BLaER1 treated with 17β-estradiol and CSF1 and Interleukin-3, amounts not matched to agents 10 nM and 100 nM (cell line): ENCODE measurements around the gene NOSIP.

Experiments
- H3K27ac ChIP-seq, 11 experiments: shearing (Covaris generic); formaldehyde crosslinking; 2 replicates each; pipeline ENCODE4 v1.8.1; 2022
- H3K27me3 ChIP-seq, 11 experiments: shearing (Covaris generic); formaldehyde crosslinking; 2 replicates each; pipeline ENCODE4 v1.8.1; 2022
- H3K36me3 ChIP-seq, 11 experiments: shearing (Covaris generic); formaldehyde crosslinking; 2 replicates each; pipeline ENCODE4 v1.8.1; 2022
- H3K4me1 ChIP-seq, 10 experiments: shearing (Covaris generic); formaldehyde crosslinking; 2 replicates each; pipeline ENCODE4 v1.8.1; 2022
- H3K4me2 ChIP-seq, 11 experiments: shearing (Covaris generic); formaldehyde crosslinking; 2 replicates each; pipeline ENCODE4 v1.8.1; 2022
- H3K4me3 ChIP-seq, 10 experiments: shearing (Covaris generic); formaldehyde crosslinking; 2 replicates each; pipeline ENCODE4 v1.8.1; 2022
- H3K9ac ChIP-seq, 11 experiments: shearing (Covaris generic); formaldehyde crosslinking; 2 replicates each; pipeline ENCODE4 v1.8.1; 2022
- H3K9me3 ChIP-seq, 11 experiments: shearing (Covaris generic); formaldehyde crosslinking; replicated peaks in 1 of 11; 2 replicates each; pipeline ENCODE4 v1.8.1; 2022
- H4K20me1 ChIP-seq, 11 experiments: shearing (Covaris generic); formaldehyde crosslinking; 2 replicates each; pipeline ENCODE4 v1.8.1; 2022
- Cebpa-rat ChIP-seq, 11 experiments: shearing (Covaris generic); IDR thresholded peaks; 2 replicates each; pipeline ENCODE4 v1.8.1; 2022

NOSIP gene

GRCh38 chr19:49512970-49513745 lies 67.2 kb downstream of the NOSIP start:
- Histone ChIP-seq H3K9me3 (no peaks in the 10 kb centered on the region), H4K20me1 (peaks cover 0 to 27% (median 0%) of the 10 kb centered on the region in 11 experiments; a peak in 4 of 22 replicates), H3K9ac (peak overlapping the region; percentile 85 to 95 (median 90)), H3K27ac (peak overlapping the region; percentile 84 to 98 (median 92)), H3K4me3 (peak overlapping the region; percentile 69 to 96 (median 76)), H3K27me3 (no peaks in the 10 kb centered on the region), H3K36me3 (peaks cover 0 to 31% (median 0%) of the 10 kb centered on the region in 11 experiments; a peak in 9 of 22 replicates), H3K4me1 (peaks cover 81 to 95% (median 88%) of the 10 kb centered on the region in 10 experiments), H3K4me2 (peak overlapping the region; percentile 87 to 99 (median 95))
- no peak for TF ChIP-seq Cebpa-rat (IDR thresholded peaks at IDR 0.05)

GRCh38 chr19:49507803-49508494 lies 72.4 kb downstream of the NOSIP start:
- Histone ChIP-seq H3K9me3 (no peaks in the 10 kb centered on the region), H3K36me3 (no peaks in the 10 kb centered on the region), H3K4me3 (no peak overlapping the region), H3K9ac (peak overlapping the region in 7 of 11 experiments; percentile 15 to 61 (median 31); a peak in 12 of 22 replicates), H3K27ac (peak overlapping the region in 8 of 11 experiments; percentile 6 to 91 (median 63); a peak in 15 of 22 replicates), H3K4me1 (peaks cover 59 to 81% (median 72%) of the 10 kb centered on the region in 10 experiments), H3K4me2 (peak overlapping the region; percentile 41 to 93 (median 64)), H3K27me3 (no peaks in the 10 kb centered on the region), H4K20me1 (peaks cover 0 to under 1% (median 0%) of the 10 kb centered on the region in 11 experiments; a peak in 1 of 22 replicates)
- TF ChIP-seq Cebpa-rat (IDR thresholded peaks at IDR 0.05) = peak in 2 of 11 experiments; percentile 60 to 85; a peak in 3 of 22 replicates

DNA sequence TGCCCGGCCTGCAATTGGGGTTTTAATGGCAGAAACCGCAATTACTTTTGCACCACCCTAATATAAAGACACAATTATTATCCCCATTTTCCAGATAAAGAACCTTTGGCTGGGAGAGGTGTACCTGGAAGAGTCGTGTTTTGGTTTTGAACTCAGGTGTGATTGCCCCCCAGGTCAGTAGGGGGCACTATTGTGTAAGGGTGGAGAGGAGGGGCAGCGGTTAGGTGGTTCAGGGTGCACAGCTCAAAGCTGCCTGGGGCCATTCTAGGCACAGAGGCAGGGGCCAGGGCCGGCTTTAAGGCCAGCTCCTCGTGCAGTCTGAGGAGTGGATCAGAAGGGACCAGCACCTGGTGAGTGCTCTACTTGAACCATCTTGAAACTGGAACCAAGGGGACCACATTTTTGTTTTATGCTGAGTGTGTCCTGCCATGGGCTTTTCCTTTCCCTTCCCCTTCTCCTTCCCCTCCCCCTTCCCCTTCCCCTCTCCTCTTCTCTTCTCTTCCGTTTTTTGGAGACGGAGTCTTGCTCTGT lies 73.7 kb downstream of the NOSIP start:
- Histone ChIP-seq H3K4me1 (peaks cover 53 to 81% (median 68%) of the 10 kb centered on the region in 10 experiments), H3K27me3 (no peaks in the 10 kb centered on the region), H3K27ac (peak overlapping the region in 7 of 11 experiments; percentile 48 to 91 (median 64); a peak in 10 of 22 replicates), H3K9ac (peak overlapping the region in 3 of 11 experiments; percentile 3 to 61 (median 41); a peak in 3 of 22 replicates), H3K4me2 (peak overlapping the region; percentile 41 to 93 (median 64)), H4K20me1 (peaks cover 0 to 7% (median 0%) of the 10 kb centered on the region in 11 experiments; a peak in 5 of 22 replicates), H3K4me3 (no peak overlapping the region), H3K36me3 (no peaks in the 10 kb centered on the region), H3K9me3 (no peaks in the 10 kb centered on the region)
- TF ChIP-seq Cebpa-rat (IDR thresholded peaks at IDR 0.05) = no peak
